Ovary (tissue), 9 donors: ENCODE data around the gene OPCML. TPM values are rescaled to one million over a fixed set of nuclear protein-coding genes. Genes with fewer than 3 reads are reported as not detected.

Experiments used
- DNase-seq, 5 donors: peaks; one replicate each; pipeline ENCODE4 v3.0.0-alpha.2; 2019 to 2020
- H3K27ac ChIP-seq, 2 donors: fragments of 200-600 bp; one replicate each; pipeline versions ENCODE4 v1.5.1 to v1.8.0; 2019 to 2022
- H3K27me3 ChIP-seq: fragments of 200-600 bp; one replicate; pipeline ENCODE4 v1.8.0; 2022
- H3K36me3 ChIP-seq: fragments of 200-600 bp; sonication (generic); one replicate; pipeline ENCODE4 v1.5.1; 2019
- H3K4me1 ChIP-seq: one replicate; pipeline ENCODE4 v1.8.1; 2013; ENCODE audit warnings: mild to moderate bottlenecking, moderate library complexity; ENCODE audit not compliant: insufficient read depth
- H3K4me3 ChIP-seq: fragments of 200-600 bp; sonication (generic); one replicate; pipeline ENCODE4 v1.5.1; 2017
- H3K9me3 ChIP-seq, 2 donors: fragments of 200-600 bp in 1 of 2; sonication (generic) in 1 of 2; one replicate each; pipeline versions ENCODE4 v1.5.1 to v1.8.1; 2013 to 2019; ENCODE audit warnings: mild to moderate bottlenecking in 1 of 2, moderate library complexity in 1 of 2
- CTCF ChIP-seq, 3 donors: fragments of 450-650 bp in 2 of 3; fragments of 200-600 bp in 1 of 3; IDR thresholded peaks; one replicate each; pipeline versions ENCODE4 v1.5.1 to v1.8.0; 2016 to 2022; ENCODE audit warnings: antibody characterized with exemption in 3 of 3, mild to moderate bottlenecking in 1 of 3
- EP300 ChIP-seq: sonication (generic); formaldehyde crosslinking; IDR thresholded peaks from one replicate; pipeline ENCODE4 v1.6.1; 2017; ENCODE audit warnings: antibody characterized with exemption
- POLR2A ChIP-seq: fragments of 450-650 bp; IDR thresholded peaks from one replicate; pipeline ENCODE4 v1.6.1; 2017; ENCODE audit warnings: antibody characterized with exemption, mild to moderate bottlenecking, moderate library complexity
- WGBS, 3 donors: extraction: QIAGEN DNeasy Blood & Tissue Kit in 1 of 3; methylation state at CpG; one replicate each; pipeline versions ENCODE4 v1.1.5 to v1.1.7; 2013 to 2017; 5-methylcytosine and 5-hydroxymethylcytosine counted together
- intact Hi-C, 4 donors: fragments of 100-400 bp; cut with DNase I; formaldehyde crosslinking; loops; one replicate each; pipeline versions ENCODE4 v1.11.0 to v1.15.1; 2022 to 2023
- polyA plus RNA-seq, 2 donors: library from polyadenylated mRNA; stranded (reverse); fragments of 200-250 nt in 1 of 2; fragments of 350-450 nt in 1 of 2; fragmentation: Illumina TruSeq in 1 of 2; extraction: RNeasy Lipid Tissue Mini Kit (QIAGEN cat#74804) in 1 of 2; gene quantifications; one replicate each; pipeline ENCODE4 v1.2.3, GENCODE V29; 2013 to 2014
- total RNA-seq, 7 donors: library from RNA; depleted of rRNA in 2 of 7; stranded (reverse); fragments of >200 nt in 2 of 7; fragmentation: NEBNext Ultra II Directional in 3 of 7; extraction: Animal tissue kit (Norgen Biotek cat#: 25700) in 3 of 7; gene quantifications; one replicate each; pipeline versions ENCODE4 v1.1.0 to v1.2.4, GENCODE V29; 2016 to 2023
- donor health status: DM: no; HTN: no; CAD: no; lungs with moderate emphysema.
- donor health status: DM: no; HTN: no; CAD: no.
- donor health status: Bipolar disorder and iron deficiency.
- donor health status: DM: yes; HTN: yes; CAD: no.
- donor health status: DM: no; HTN: no; CAD: no.
- donor health status: DM: yes; HTN: yes; CAD: no.

OPCML gene
- total and polyA plus RNA-seq, 9 donors, result under 0.01 to 2.8 (median 0.32) TPM; not detected in 2

DNA sequence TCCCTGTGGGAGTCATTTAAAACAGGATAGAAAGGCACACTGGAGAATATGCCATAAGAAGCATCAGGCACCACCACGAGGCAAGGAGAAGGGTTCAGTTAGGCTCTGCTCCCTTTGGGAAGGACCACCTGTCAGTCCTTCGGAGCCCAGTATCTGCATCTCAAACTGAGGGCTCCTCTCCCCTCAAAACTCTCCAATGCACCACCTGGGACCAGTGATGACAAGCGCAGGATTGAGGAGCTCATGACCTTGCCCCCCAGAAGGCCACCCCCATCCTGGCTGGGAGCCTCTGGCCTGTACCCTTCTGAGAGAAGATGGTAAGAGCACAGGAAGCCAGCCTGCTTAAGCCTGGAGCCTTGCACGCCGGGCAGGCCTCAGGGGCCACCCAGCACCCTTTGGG lies 39.4 kb downstream of the OPCML start:
- intact Hi-C loops, result no loop called here
- WGBS, 3 donors, result 80 to 88% (median 85%) methylated on average over 5 of the region's 5 CpGs
- H3K27ac ChIP-seq, result no peak overlapping the region
- no peak for DNase-seq
- no peaks in the 10 kb centered on the region for H3K9me3 ChIP-seq
- H3K4me1 ChIP-seq, result no peaks in the 10 kb centered on the region
- TF ChIP-seq POLR2A (no peak), EP300 (no peak), CTCF (IDR thresholded peaks at IDR 0.05) (no peak)
- no peaks in the 10 kb centered on the region for H3K27me3 ChIP-seq
- H3K36me3 ChIP-seq, result no peaks in the 10 kb centered on the region
- H3K4me3 ChIP-seq, result no peak overlapping the region

- Histone ChIP-seq H3K4me3 (no peak overlapping the region), H3K4me1 (no peaks in the 10 kb centered on the region), H3K27ac (no peak overlapping the region), H3K9me3 (no peaks in the 10 kb centered on the region), H3K27me3 (no peaks in the 10 kb centered on the region), H3K36me3 (no peaks in the 10 kb centered on the region)
- 58 to 62% (median 62%) methylated on average over 9 of the region's 9 CpGs for WGBS, 3 donors
- no peak for DNase-seq
- intact Hi-C loops, result no loop called here
- TF ChIP-seq EP300, result no peak
- no peak for TF ChIP-seq POLR2A
- no peak for TF ChIP-seq CTCF (IDR thresholded peaks at IDR 0.05)
Measured at GRCh38 chr11:133491680-133492383, 40.5 kb downstream of the OPCML start.

GRCh38 chr11:133480722-133481121 lies 51.6 kb downstream of the OPCML start:
- no peak for DNase-seq
- intact Hi-C loops, result no loop called here
- WGBS, 3 donors, result 74 to 88% (median 84%) methylated on average over 1 of the region's 1 CpG
- Histone ChIP-seq H3K27me3 (no peaks in the 10 kb centered on the region), H3K4me3 (no peak overlapping the region), H3K36me3 (no peaks in the 10 kb centered on the region), H3K27ac (no peak overlapping the region), H3K4me1 (no peaks in the 10 kb centered on the region), H3K9me3 (no peaks in the 10 kb centered on the region)
- TF ChIP-seq CTCF (IDR thresholded peaks at IDR 0.05) (no peak), EP300 (no peak), POLR2A (no peak)

DNA sequence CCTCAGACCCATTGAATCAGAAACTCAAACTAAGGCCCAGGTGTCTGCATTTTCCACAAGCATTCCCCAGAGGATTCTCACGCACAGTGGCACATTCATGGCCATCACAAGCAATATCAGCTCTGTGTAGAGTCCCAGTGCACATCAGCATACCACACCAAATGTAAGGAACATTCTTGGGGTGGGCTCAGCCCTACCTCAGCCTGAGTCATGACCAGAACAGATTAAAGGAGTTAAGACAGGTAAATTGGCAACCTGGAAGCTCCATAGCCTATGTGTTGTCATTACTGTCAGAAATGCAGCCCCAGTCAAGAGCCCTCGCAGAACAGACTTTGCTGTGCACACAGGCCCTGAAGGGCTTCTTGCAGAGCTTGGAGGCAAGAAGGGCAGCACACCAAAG lies 53.1 kb downstream of the OPCML start:
- no peaks in the 10 kb centered on the region for H3K36me3 ChIP-seq
- H3K4me1 ChIP-seq, result no peaks in the 10 kb centered on the region
- no peaks in the 10 kb centered on the region for H3K9me3 ChIP-seq
- no peak for DNase-seq
- WGBS, 3 donors, result 77 to 89% (median 82%) methylated on average over 2 of the region's 2 CpGs
- H3K27me3 ChIP-seq, result no peaks in the 10 kb centered on the region
- H3K4me3 ChIP-seq, result no peak overlapping the region
- no peak overlapping the region for H3K27ac ChIP-seq
- no peak for TF ChIP-seq CTCF (IDR thresholded peaks at IDR 0.05)
- TF ChIP-seq EP300, result no peak
- no peak for TF ChIP-seq POLR2A
- intact Hi-C loops, result no loop called here
